HEK293T (cell line): ENCODE results near the gene TLCD1.
"Not testable (repeated sequence)": the region's sequence is repeated elsewhere in the genome, so short reads cannot be mapped to it uniquely, and the experiment has no call there.

Experiments
- CTCF ChIA-PET: fragments of 350-600 bp; formaldehyde crosslinking; extraction: SDS; loops from one replicate; lab custom pipeline; 2021; ENCODE audit warnings: antibody characterized with exemption, inconsistent platforms; lab: Yijun Ruan, JAX
- POLR2A ChIA-PET: fragments of 350-600 bp; formaldehyde crosslinking; extraction: SDS; loops from one replicate; lab custom pipeline; 2020; ENCODE audit warnings: antibody characterized with exemption, inconsistent platforms; lab: Yijun Ruan, JAX
- DNase-seq: peaks from one replicate; pipeline ENCODE4 v3.0.0; 2012; ENCODE audit warnings: mixed read lengths; ENCODE audit errors: extremely low spot score
- ARNT ChIP-seq: fragments of 450-650 bp; IDR thresholded peaks from 2 replicates; pipeline ENCODE4 v1.6.1; 2017; ENCODE audit warnings: mild to moderate bottlenecking
- CTBP1 ChIP-seq: fragments of 450-650 bp; IDR thresholded peaks from 2 replicates; pipeline ENCODE4 v1.6.1; 2016; ENCODE audit warnings: borderline replicate concordance
- ELF4 ChIP-seq: fragments of 450-650 bp; IDR thresholded peaks from 2 replicates; pipeline ENCODE4 v1.6.1; 2017; ENCODE audit warnings: antibody characterized with exemption
- FOXA1 ChIP-seq: fragments of 450-650 bp; IDR thresholded peaks from 2 replicates; pipeline ENCODE4 v1.6.1; 2016; ENCODE audit warnings: mild to moderate bottlenecking
- FOXK2 ChIP-seq: fragments of 450-650 bp; IDR thresholded peaks from 2 replicates; pipeline ENCODE4 v1.6.1; 2016; ENCODE audit warnings: mild to moderate bottlenecking
- FOXM1 ChIP-seq: fragments of 450-650 bp; IDR thresholded peaks from 2 replicates; pipeline ENCODE4 v1.6.1; 2017; ENCODE audit warnings: mild to moderate bottlenecking, borderline replicate concordance
- HDGF ChIP-seq: fragments of 450-650 bp; IDR thresholded peaks from 2 replicates; pipeline ENCODE4 v1.6.1; 2017; ENCODE audit warnings: antibody characterized with exemption, borderline replicate concordance
- L3MBTL2 ChIP-seq: fragments of 450-650 bp; conservative IDR thresholded peaks from 2 replicates; pipeline ENCODE4 v1.6.1; 2016; ENCODE audit warnings: mild to moderate bottlenecking
- LEF1 ChIP-seq: fragments of 450-650 bp; IDR thresholded peaks from 2 replicates; pipeline ENCODE4 v1.6.1; 2017; ENCODE audit warnings: mild to moderate bottlenecking, borderline replicate concordance
- NFRKB ChIP-seq: fragments of 450-650 bp; IDR thresholded peaks from 2 replicates; pipeline ENCODE4 v1.6.1; 2016; ENCODE audit warnings: mild to moderate bottlenecking, moderate library complexity
- PKNOX1 ChIP-seq: fragments of 450-650 bp; IDR thresholded peaks from 2 replicates; pipeline ENCODE4 v1.6.1; 2016
- SP1 ChIP-seq: fragments of 450-650 bp; IDR thresholded peaks from 2 replicates; pipeline ENCODE4 v1.6.1; 2017
- SUZ12 ChIP-seq: fragments of 450-650 bp; IDR thresholded peaks from 2 replicates; pipeline ENCODE4 v1.6.1; 2016; ENCODE audit warnings: mild to moderate bottlenecking
- TARDBP ChIP-seq: fragments of 450-650 bp; IDR thresholded peaks from 2 replicates; pipeline ENCODE4 v1.6.1; 2016
- ZNF384 ChIP-seq: fragments of 450-650 bp; IDR thresholded peaks from 2 replicates; pipeline ENCODE4 v1.6.1; 2016

Gene TLCD1

GRCh38 chr17:28738680-28739384 is 12.8 kb upstream of the TLCD1 start:
- no peak for TF ChIP-seq LEF1
- TF ChIP-seq ARNT: no peak
- TF ChIP-seq FOXK2: no peak
- no peak for TF ChIP-seq ELF4
- TF ChIP-seq SUZ12: no peak
- TF ChIP-seq SP1: no peak
- no peak for TF ChIP-seq L3MBTL2
- CTCF ChIA-PET: no interaction called here

GRCh38 chr17:28737770-28738679 is 12.0 kb upstream of the TLCD1 start:
- POLR2A ChIA-PET: interaction anchor here (1.2 kb wide), 1 partner anchor 10 kb away, joined by 4 read pairs; no protein-coding TSS in a partner anchor
- TF ChIP-seq HDGF (no peak), PKNOX1 (no peak), CTBP1 (no peak), FOXM1 (no peak), TARDBP (no peak), SP1 (no peak), ARNT (no peak), FOXA1 (no peak)
- no peak for DNase-seq
- CTCF ChIA-PET: no interaction called here

More at GRCh38 chr17:28738680-28739384, 12.8 kb upstream of the TLCD1 start:
- no peak for DNase-seq
- POLR2A ChIA-PET: interaction anchor here (1.2 kb wide), 1 partner anchor 11 kb away, joined by 4 read pairs; no protein-coding TSS in a partner anchor

- ChIA-PET POLR2A (no interaction called here), CTCF (no interaction called here)
- TF ChIP-seq NFRKB (no peak), SP1 (no peak), FOXM1 (no peak)
- DNase-seq: no peak
These were observed 11.3 kb upstream of the TLCD1 start for GRCh38 chr17:28737316-28737715.

GRCh38 chr17:28735913-28736769 is 10.1 kb upstream of the TLCD1 start:
- not testable (repeated sequence) for DNase-seq
- CTCF ChIA-PET: interaction anchor here (1.3 kb wide), 1 partner anchor 9 kb away, joined by 8 read pairs; the partner anchor contains the start of gene TLCD1
- POLR2A ChIA-PET: interaction anchor here (1.2 to 2.2 kb wide), 4 partner anchors 7 to 16 kb away, joined by 3 to 11 read pairs (median 4); partner anchors contain the start of genes RPL23A, TLCD1 and TRAF4

- ChIA-PET POLR2A (interaction anchor here (1.2 to 2.2 kb wide), 4 partner anchors 8 to 16 kb away, joined by 3 to 11 read pairs (median 4); partner anchors contain the start of genes RPL23A, TLCD1 and TRAF4), CTCF (interaction anchor here (1.3 kb wide), 1 partner anchor 9 kb away, joined by 8 read pairs; the partner anchor contains the start of gene TLCD1)
- TF ChIP-seq ZNF384: no peak
- no peak for TF ChIP-seq TARDBP
- TF ChIP-seq PKNOX1: no peak
- no peak for TF ChIP-seq FOXA1
- no peak for TF ChIP-seq L3MBTL2
- no peak for TF ChIP-seq LEF1
- TF ChIP-seq ARNT: no peak
- no peak for TF ChIP-seq HDGF
- no peak for DNase-seq
These were observed 9.2 kb upstream of the TLCD1 start for GRCh38 chr17:28735242-28735722.

GRCh38 chr17:28734712-28735241 is 8.7 kb upstream of the TLCD1 start:
- TF ChIP-seq CTBP1 (no peak), ZNF384 (no peak), PKNOX1 (no peak), FOXA1 (no peak), SP1 (no peak), L3MBTL2 (no peak), FOXM1 (no peak), TARDBP (no peak)
- no peak for DNase-seq
- ChIA-PET CTCF (interaction anchor here (1.3 kb wide), 1 partner anchor 8 kb away, joined by 8 read pairs; the partner anchor contains the start of gene TLCD1), POLR2A (interaction anchor here (1.2 to 2.2 kb wide), 4 partner anchors 9 to 15 kb away, joined by 3 to 11 read pairs (median 4); partner anchors contain the start of genes RPL23A, TLCD1 and TRAF4)
